Forelimb muscle (tissue), 1 donor: ENCODE measurements around the gene EZH1. TPM values are rescaled to one million over a fixed set of nuclear protein-coding genes. Genes with fewer than 3 reads are reported as not detected.

Source experiments
- DNase-seq: peaks from one replicate; pipeline ENCODE4 v3.0.0-alpha.2; 2013; ENCODE audit warnings: low read depth
- polyA plus RNA-seq: library from polyadenylated mRNA; unstranded; fragments of 120-200 nt; gene quantifications from one replicate; pipeline ENCODE4 v1.2.1, GENCODE V29; 2013; ENCODE audit not compliant: insufficient read length

Gene EZH1
- polyA plus RNA-seq, 1 donor: 22.6 TPM

GRCh38 chr17:42709561-42709960 lies 35.3 kb downstream of the EZH1 start:
- no peak for DNase-seq

DNA sequence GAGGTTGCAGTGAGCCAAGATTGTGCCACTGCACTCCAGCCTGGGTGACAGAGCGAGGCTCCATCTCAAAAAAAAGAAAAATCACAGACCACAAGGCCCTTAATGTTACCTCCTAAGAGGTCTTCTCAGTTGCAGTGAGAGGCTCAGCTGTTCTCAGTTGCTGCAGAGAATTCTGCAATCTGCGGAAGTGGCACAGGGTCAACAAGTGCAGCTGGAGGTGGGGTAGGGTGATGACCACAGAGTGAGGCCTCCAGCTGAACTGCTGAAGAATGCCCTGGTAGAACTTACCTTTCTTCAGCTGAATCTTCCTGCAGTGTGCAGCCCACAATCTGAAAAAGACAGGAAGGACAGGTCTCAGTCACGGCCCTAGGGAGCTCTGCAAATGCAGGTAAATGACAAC lies 36.3 kb downstream of the EZH1 start:
- DNase-seq: no peak

DNA sequence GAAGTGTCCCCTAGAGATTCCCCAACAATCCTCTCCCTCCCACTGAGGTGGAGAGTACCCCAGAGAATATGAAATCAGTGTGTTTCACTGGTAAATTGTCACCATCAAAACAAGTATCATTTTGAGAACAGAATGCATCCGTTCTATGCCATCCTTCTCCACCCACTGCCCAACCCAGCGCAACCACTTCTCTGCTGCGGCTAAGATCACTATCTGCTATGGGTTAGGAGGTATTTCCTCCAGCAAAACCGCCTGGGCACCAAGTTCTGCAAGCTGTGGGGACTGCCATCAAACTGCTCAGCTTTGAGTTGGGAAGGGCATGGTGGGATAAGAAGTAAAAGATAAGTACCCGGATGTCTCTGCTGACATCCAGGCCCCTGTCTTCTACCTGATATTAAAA lies 38.1 kb downstream of the EZH1 start:
- DNase-seq: no peak

GRCh38 chr17:42704837-42705494 lies 39.9 kb downstream of the EZH1 start:
- DNase-seq: no peak

- no peak for DNase-seq
These were observed 40.4 kb downstream of the EZH1 start for GRCh38 chr17:42704490-42704836.

DNA sequence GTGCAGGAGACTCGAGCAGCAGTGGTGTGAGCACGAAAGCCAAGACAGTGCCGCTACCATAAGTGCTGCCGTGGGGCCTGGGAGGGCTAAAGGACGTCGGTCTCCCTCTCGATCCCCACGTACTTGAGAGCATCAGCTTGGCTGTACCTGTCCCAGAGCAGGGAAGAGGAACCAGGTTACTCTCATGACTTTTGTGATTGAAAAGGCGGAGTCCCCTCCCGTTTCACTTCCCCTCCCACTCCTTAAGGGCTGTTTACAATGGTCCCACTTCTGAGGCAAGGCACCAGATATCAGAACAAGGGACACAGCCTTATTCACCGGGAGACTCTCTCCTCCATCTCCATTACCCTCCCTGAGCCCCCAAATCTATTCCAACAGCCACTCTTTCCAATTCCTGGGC lies 42.4 kb downstream of the EZH1 start:
- no peak for DNase-seq

DNA sequence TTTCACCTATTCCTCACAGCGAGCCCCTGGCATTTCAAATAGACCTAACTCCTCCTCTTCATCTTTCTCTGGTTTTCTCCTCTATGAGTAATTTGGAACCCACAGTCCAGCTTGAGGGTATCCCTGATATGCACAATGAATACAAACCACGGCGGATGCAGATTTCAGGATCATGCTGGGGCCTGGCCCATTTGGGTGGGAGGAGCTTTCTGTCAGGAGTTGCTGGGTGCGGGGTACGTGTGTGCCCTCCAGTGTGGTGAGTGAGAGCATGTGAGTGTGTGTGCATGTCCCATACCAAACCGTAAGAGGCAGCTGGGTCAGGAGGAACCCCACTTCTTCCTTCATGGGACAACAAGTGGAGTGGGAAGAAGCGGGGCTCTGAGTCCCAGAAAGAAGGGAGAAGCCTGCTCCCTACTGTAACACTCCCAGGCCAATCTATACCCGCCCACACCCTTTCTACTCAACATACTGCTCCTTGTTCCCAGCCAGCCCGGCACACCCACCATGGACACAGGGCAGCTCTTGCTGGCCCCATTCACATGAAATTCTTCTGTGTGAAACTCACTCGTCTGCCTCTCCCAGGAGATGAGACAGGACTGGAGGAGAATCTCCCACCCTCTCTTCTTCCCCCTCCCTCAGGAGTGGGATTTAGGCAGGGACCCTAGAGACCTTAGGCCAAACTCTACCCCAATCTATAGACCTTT lies 44.1 kb downstream of the EZH1 start:
- no peak for DNase-seq

DNA sequence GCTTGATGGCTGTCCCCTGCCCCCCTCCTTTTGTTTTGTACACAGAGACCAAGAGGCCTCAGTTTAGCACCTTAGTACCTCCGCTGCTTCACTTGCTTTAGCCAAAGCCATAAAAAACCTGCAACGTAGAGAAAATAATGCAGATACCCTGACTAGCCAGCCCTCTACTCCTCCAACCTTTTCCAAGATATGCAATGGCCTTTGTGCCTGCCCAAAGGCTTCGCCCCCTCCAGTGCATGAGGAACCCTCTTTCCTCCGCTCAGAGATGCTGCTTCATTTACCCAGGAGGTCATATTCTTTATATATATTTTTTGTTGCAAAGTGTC lies 45.5 kb downstream of the EZH1 start:
- no peak for DNase-seq

DNA sequence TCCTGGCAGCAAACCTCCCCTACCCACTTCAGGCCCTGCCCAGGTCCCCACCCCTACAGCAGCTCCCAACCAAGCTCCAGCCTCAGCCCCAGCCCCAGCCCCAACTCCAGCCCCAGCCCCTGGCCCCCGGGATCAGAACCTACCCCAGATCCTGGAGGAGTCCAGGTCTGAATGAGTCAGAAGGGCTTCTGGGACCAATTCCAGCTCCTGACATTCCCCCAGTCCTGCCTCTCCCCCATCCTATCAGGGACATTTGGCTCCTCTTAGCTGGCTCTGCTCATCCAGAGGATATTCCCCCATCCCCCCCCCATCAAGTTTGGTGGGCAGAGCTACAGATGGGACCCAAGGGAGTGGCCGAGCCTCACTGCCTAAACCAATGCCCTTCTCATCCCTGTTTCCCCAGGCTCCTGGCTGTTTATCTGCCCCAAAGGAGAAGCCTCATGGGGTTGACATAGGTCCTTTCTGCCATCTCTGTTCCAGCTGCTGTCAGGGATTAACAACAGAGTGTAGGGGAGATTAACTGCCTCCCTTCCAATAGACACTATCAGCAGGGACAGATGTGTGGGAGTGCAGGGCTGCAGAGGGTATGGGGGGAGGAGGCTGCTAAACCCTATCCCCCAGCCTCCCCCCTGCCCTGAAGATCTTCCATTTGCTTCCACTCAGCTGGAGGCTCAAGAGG lies 46.0 kb downstream of the EZH1 start:
- DNase-seq: no peak

GRCh38 chr17:42697108-42697811 lies 47.6 kb downstream of the EZH1 start:
- DNase-seq: no peak

GRCh38 chr17:42695500-42695899 lies 49.3 kb downstream of the EZH1 start:
- DNase-seq: no peak

DNA sequence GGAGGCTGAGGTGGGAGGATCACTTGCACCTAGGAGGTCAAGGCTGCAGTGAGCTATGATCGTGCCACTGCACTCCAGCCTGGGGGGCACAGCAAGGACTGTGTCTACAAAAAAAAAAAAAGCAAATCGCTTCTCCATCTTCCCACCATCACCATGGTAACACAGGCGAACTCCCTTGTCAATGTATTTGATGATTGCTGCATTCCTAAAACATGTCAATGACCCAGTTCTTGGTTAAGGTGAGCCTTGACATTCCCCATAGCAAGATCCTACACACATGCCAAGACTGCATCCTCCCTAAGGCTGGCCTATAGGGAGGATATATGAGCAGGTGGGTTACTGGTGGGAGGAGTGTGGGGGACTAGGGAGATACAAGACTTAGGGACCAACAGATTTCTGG lies 50.3 kb downstream of the EZH1 start:
- no peak for DNase-seq

- no peak for DNase-seq
These were observed 52.4 kb downstream of the EZH1 start for GRCh38 chr17:42692489-42692888.

DNA sequence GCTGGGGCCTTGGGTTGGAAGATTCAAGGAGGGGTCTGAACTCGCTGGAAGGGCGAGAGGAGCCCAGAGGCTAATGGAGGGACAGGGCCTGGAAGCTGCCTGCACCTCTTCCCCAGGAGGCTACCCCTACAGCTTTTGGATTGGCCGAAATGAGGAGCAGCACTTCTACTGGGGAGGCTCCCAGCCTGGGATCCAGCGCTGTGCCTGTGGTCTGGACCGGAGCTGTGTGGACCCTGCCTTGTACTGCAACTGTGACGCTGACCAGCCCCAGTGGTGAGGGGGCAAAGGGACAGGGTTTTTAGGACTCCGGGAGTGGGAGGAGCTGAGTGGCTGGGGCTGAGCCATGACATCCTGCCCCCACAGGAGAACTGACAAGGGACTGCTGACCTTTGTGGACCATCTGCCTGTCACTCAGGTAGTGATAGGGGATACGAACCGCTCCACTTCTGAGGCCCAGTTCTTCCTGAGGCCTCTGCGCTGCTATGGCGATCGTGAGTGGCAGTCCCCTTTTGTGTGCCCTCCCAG lies 53.8 kb downstream of the EZH1 start:
- DNase-seq: no peak

DNA sequence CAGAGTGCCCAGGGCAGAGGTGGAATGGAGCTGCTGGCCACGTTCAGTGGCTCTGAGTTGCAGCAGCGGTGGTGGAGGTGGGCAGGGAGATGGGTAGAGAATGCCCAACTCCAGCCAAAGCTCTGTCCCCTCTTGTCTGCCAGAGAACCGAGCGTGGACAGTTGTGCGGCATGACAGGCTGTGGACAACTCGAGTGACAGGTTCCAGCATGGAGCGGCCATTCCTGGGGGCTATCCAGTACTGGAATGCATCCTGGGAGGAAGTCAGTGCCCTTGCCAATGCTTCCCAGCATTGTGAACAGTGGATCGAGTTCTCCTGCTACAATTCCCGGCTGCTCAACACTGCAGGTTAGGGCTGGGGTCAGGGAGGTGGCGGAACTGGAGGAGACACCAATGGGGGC lies 54.2 kb downstream of the EZH1 start:
- no peak for DNase-seq

DNA sequence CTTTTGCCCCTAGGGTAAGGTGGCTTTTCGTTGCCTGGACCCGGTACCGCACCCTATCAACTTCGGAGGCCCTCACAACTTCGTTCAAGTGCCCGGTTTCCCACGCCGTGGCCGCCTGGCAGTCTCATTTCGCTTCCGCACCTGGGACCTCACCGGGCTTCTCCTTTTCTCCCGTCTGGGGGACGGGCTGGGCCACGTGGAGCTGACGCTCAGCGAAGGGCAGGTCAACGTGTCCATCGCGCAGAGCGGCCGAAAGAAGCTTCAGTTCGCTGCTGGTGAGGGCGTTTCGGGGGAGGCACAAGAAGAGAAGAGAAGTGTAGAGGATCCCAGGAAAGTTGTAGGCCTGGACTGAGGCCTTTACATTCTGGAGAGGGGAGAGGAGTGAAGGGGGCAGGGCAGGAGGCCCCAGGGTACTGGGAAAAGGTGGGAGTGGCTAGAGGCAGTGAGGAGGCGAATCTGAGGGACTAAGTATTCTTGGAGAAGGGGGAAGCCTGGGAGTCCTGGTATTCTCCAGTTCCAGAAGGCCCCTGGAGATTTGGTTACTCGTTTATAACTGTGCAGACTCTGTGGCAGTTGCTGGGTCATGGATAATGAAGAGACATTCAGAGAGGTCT lies 57.0 kb downstream of the EZH1 start:
- no peak for DNase-seq

- no peak for DNase-seq
These were observed 58.2 kb downstream of the EZH1 start for GRCh38 chr17:42686520-42687128.

- DNase-seq: no peak
These were observed 59.0 kb downstream of the EZH1 start for GRCh38 chr17:42685831-42686230.

- DNase-seq: no peak
These were observed 59.8 kb downstream of the EZH1 start for GRCh38 chr17:42684929-42685556.

GRCh38 chr17:42683407-42684034 lies 61.3 kb downstream of the EZH1 start:
- no peak for DNase-seq
